IMR-90 (cell line): ENCODE data around the gene MTA3. TPM values are rescaled to one million over a fixed set of nuclear protein-coding genes. Genes with fewer than 3 reads are reported as not detected.
A peak's percentile ranks its signal among the peaks of the same experiment; 100 is the strongest.

Experiments used
- ATAC-seq: fragments of 200-7000 bp; cut with Tn5 transposase; 2 replicates; pipeline ENCODE4 v1.9.1; 2020; ENCODE audit warnings: low read depth, mild to moderate bottlenecking, moderate library complexity
- BruUV-seq: library from RNA; stranded (reverse); fragments of 400-500 nt; replicated peaks from 2 replicates; lab custom pipeline; 2021; lab: Mats Ljungman, UMichigan
- CTCF ChIA-PET: fragments of 300-600 bp; formaldehyde crosslinking; extraction: SDS; loops from one replicate; lab custom pipeline; 2021; ENCODE audit warnings: antibody characterized with exemption; lab: Yijun Ruan, JAX
- POLR2A ChIA-PET: fragments of 300-600 bp; sonication (Branson Sonifier 250); formaldehyde crosslinking; loops from one replicate; lab custom pipeline; 2022; ENCODE audit warnings: antibody characterized with exemption; ENCODE audit not compliant: unreplicated experiment; lab: Charles Lee
- DNase-seq: peaks from one replicate; pipeline ENCODE4 v3.0.0; 2013
- H2AFZ ChIP-seq: replicated peaks from 2 replicates; pipeline ENCODE3; 2013; ENCODE audit warnings: low read length, mild to moderate bottlenecking; ENCODE audit not compliant: poor library complexity
- H2AK5ac ChIP-seq: 2 replicates; pipeline ENCODE4 v1.6.1; 2013; ENCODE audit warnings: low read depth, low read length, inconsistent platforms
- H2AK9ac ChIP-seq: replicated peaks from 2 replicates; pipeline ENCODE3; 2013; ENCODE audit warnings: mild to moderate bottlenecking, low read depth, low read length, moderate library complexity; ENCODE audit not compliant: poor library complexity
- H2BK120ac ChIP-seq: 2 replicates; pipeline ENCODE4 v1.6.1; 2013; ENCODE audit warnings: low read depth, low read length, inconsistent platforms
- H2BK15ac ChIP-seq: 3 replicates; pipeline ENCODE4 v1.6.1; 2013; ENCODE audit warnings: low read depth, low read length, inconsistent platforms
- H2BK20ac ChIP-seq: 2 replicates; pipeline ENCODE4 v1.6.1; 2013; ENCODE audit warnings: low read depth, mild to moderate bottlenecking, inconsistent platforms, low read length, moderate library complexity
- H2BK5ac ChIP-seq: 2 replicates; pipeline ENCODE4 v1.6.1; 2013; ENCODE audit warnings: mild to moderate bottlenecking, low read depth, low read length, inconsistent platforms; ENCODE audit not compliant: poor library complexity, severe bottlenecking
- H3K14ac ChIP-seq: replicated peaks from 2 replicates; pipeline ENCODE4 v1.6.1; 2013; ENCODE audit warnings: low read depth, low read length, inconsistent platforms
- H3K18ac ChIP-seq: 2 replicates; pipeline ENCODE4 v1.6.1; 2013; ENCODE audit warnings: low read depth, low read length, control low read depth
- H3K23ac ChIP-seq: 2 replicates; pipeline ENCODE4 v1.6.1; 2013; ENCODE audit warnings: low read depth, low read length, inconsistent platforms
- H3K27ac ChIP-seq: 2 replicates; pipeline ENCODE4 v1.5.1; 2013; ENCODE audit warnings: mild to moderate bottlenecking, control low read depth, low read length; ENCODE audit not compliant: insufficient read depth
- H3K27me3 ChIP-seq: 2 replicates; pipeline ENCODE4 v1.6.1; 2013; ENCODE audit warnings: low read length; ENCODE audit not compliant: control insufficient read depth, insufficient read depth
- H3K36me3 ChIP-seq: 2 replicates; pipeline ENCODE4 v1.6.1; 2013; ENCODE audit warnings: low read length, mixed read lengths; ENCODE audit not compliant: control insufficient read depth, insufficient read depth
- H3K4ac ChIP-seq: 2 replicates; pipeline ENCODE4 v1.6.1; 2013; ENCODE audit warnings: low read depth, low read length, inconsistent platforms
- H3K4me1 ChIP-seq: 2 replicates; pipeline ENCODE4 v1.6.1; 2013; ENCODE audit warnings: low read length, mixed read lengths; ENCODE audit not compliant: control insufficient read depth, insufficient read depth
- H3K4me2 ChIP-seq: 2 replicates; pipeline ENCODE4 v1.6.1; 2013; ENCODE audit warnings: low read depth, mild to moderate bottlenecking, control low read depth, low read length, moderate library complexity
- H3K4me3 ChIP-seq: 2 replicates; pipeline ENCODE4 v1.5.1; 2013; ENCODE audit warnings: low read depth, mild to moderate bottlenecking, control low read depth, low read length, moderate library complexity; ENCODE audit not compliant: insufficient read depth
- H3K56ac ChIP-seq: 2 replicates; pipeline ENCODE4 v1.6.1; 2013; ENCODE audit warnings: low read length, inconsistent platforms; ENCODE audit not compliant: insufficient read depth; ENCODE audit errors: extremely low read depth
- H3K79me1 ChIP-seq, 2 experiments: 2 replicates each; pipeline ENCODE4 v1.6.1; 2013; ENCODE audit warnings: low read length in 2 of 2, inconsistent platforms in 1 of 2, low read depth in 1 of 2
- H3K9ac ChIP-seq: 2 replicates; pipeline ENCODE4 v1.6.1; 2013; ENCODE audit warnings: low read depth, low read length, control low read depth
- H3K9me1 ChIP-seq: 2 replicates; pipeline ENCODE4 v1.6.1; 2013; ENCODE audit warnings: low read length, inconsistent platforms; ENCODE audit not compliant: insufficient read depth
- H3K9me3 ChIP-seq: 2 replicates; pipeline ENCODE4 v1.6.1; 2013; ENCODE audit warnings: low read length; ENCODE audit not compliant: control insufficient read depth, insufficient read depth
- H4K20me1 ChIP-seq: 2 replicates; pipeline ENCODE4 v1.6.1; 2013; ENCODE audit warnings: low read length, inconsistent platforms; ENCODE audit not compliant: insufficient read depth
- H4K5ac ChIP-seq: 2 replicates; pipeline ENCODE4 v1.6.1; 2013; ENCODE audit warnings: mild to moderate bottlenecking, low read depth, low read length, control low read depth
- H4K8ac ChIP-seq, 2 experiments: 2 replicates each; pipeline ENCODE4 v1.6.1; 2013; ENCODE audit warnings: low read depth in 2 of 2, low read length in 2 of 2, control low read depth in 1 of 2, inconsistent platforms in 1 of 2
- H4K91ac ChIP-seq: 2 replicates; pipeline ENCODE4 v1.6.1; 2013; ENCODE audit warnings: low read depth, low read length, inconsistent platforms; ENCODE audit not compliant: insufficient read depth
- BHLHE40 ChIP-seq: fragments of 150-350 bp; IDR thresholded peaks from 2 replicates; pipeline ENCODE4 v1.6.1; 2016; ENCODE audit warnings: mild to moderate bottlenecking, low read depth, low read length
- CEBPB ChIP-seq: IDR thresholded peaks from 2 replicates; pipeline ENCODE4 v1.6.1; 2012; ENCODE audit warnings: low read depth, low read length, improper control_type of control experiment
- CHD1 ChIP-seq: IDR thresholded peaks from 2 replicates; pipeline ENCODE4 v1.6.1; 2012; ENCODE audit warnings: low read depth, low read length, improper control_type of control experiment
- FOS ChIP-seq: fragments of 150-350 bp; IDR thresholded peaks from 2 replicates; pipeline ENCODE4 v1.6.1; 2016; ENCODE audit warnings: low read depth, low read length
- MAFK ChIP-seq: IDR thresholded peaks from 2 replicates; pipeline ENCODE4 v1.6.1; 2012; ENCODE audit warnings: low read depth, low read length, improper control_type of control experiment
- MXI1 ChIP-seq: IDR thresholded peaks from 2 replicates; pipeline ENCODE4 v1.6.1; 2012; ENCODE audit warnings: low read depth, mild to moderate bottlenecking, low read length, moderate library complexity, borderline replicate concordance
- NFE2L2 ChIP-seq: fragments of 150-350 bp; IDR thresholded peaks from 2 replicates; pipeline ENCODE4 v1.6.1; 2016; ENCODE audit warnings: low read depth, mild to moderate bottlenecking, low read length
- POLR2A ChIP-seq: IDR thresholded peaks from 2 replicates; pipeline ENCODE4 v1.6.1; 2012; ENCODE audit warnings: mild to moderate bottlenecking, low read depth, low read length
- RAD21 ChIP-seq: IDR thresholded peaks from 2 replicates; pipeline ENCODE4 v1.6.1; 2012; ENCODE audit warnings: low read length, improper control_type of control experiment
- RCOR1 ChIP-seq: IDR thresholded peaks from 2 replicates; pipeline ENCODE4 v1.6.1; 2012; ENCODE audit warnings: mild to moderate bottlenecking, low read length, improper control_type of control experiment; ENCODE audit not compliant: insufficient replicate concordance
- RFX5 ChIP-seq: IDR thresholded peaks from 2 replicates; pipeline ENCODE4 v1.8.0; 2012; ENCODE audit warnings: low read depth, mild to moderate bottlenecking, low read length, moderate library complexity
- WGBS, 2 experiments: methylation state at CpG; one replicate each; pipeline versions ENCODE4 v1.1.5 to v1.1.7; 2013; ENCODE audit warnings: missing lambda C conversion rate in 2 of 2; ENCODE audit not compliant: insufficient read length in 1 of 2; ENCODE audit errors: extremely low coverage in 2 of 2; 5-methylcytosine and 5-hydroxymethylcytosine counted together
- dilution Hi-C: fragments of 300-500 bp; cut with HindIII; formaldehyde crosslinking; loops from one replicate; pipeline ENCODE4 v1.14.3; 2018; ENCODE audit warnings: low sequenced_read_pairs; ENCODE audit not compliant: unreplicated experiment
- in situ Hi-C: fragments of 300-500 bp; cut with MboI; formaldehyde crosslinking; loops from 3 replicates; pipeline ENCODE4 v1.14.3; 2019; ENCODE audit warnings: low sequenced_read_pairs, inconsistent platforms, mixed read lengths
- intact Hi-C: fragments of 100-400 bp; cut with micrococcal nuclease; formaldehyde crosslinking; loops from 2 replicates; pipeline ENCODE4 v1.10.0; 2022
- polyA plus RNA-seq, 3 experiments: library from polyadenylated mRNA; depleted of rRNA; stranded (reverse); fragments of >200 nt; gene quantifications; 2 replicates each; pipeline ENCODE4 v1.2.3, GENCODE V29; 2012; ENCODE audit warnings: low replicate concordance in 1 of 3
- total RNA-seq: library from RNA; depleted of rRNA; stranded (reverse); fragments of >200 nt; gene quantifications from 2 replicates; pipeline ENCODE4 v1.2.3, GENCODE V29; 2012
- TF ChIP-seq, protein P1 (sequence below): conservative IDR thresholded peaks from 2 replicates; pipeline ENCODE4 v1.5.1; 2012; ENCODE audit warnings: mild to moderate bottlenecking, low read depth, low read length, improper control_type of control experiment
- TF ChIP-seq, protein P2 (sequence below): fragments of 150-350 bp; IDR thresholded peaks from 2 replicates; pipeline ENCODE4 v1.6.1; 2017; ENCODE audit warnings: mild to moderate bottlenecking, antibody characterized with exemption, low read length, low read depth
- TF ChIP-seq, protein P3 (sequence below): fragments of 150-350 bp; IDR thresholded peaks from 2 replicates; pipeline ENCODE4 v1.6.1; 2016; ENCODE audit warnings: low read depth, mild to moderate bottlenecking, low read length, moderate library complexity, borderline replicate concordance

The MTA3 gene
- total and polyA plus RNA-seq, 2 of the 4 experiments (the other 2 are of a cell fraction), result 31.9 to 34.3 TPM

DNA sequence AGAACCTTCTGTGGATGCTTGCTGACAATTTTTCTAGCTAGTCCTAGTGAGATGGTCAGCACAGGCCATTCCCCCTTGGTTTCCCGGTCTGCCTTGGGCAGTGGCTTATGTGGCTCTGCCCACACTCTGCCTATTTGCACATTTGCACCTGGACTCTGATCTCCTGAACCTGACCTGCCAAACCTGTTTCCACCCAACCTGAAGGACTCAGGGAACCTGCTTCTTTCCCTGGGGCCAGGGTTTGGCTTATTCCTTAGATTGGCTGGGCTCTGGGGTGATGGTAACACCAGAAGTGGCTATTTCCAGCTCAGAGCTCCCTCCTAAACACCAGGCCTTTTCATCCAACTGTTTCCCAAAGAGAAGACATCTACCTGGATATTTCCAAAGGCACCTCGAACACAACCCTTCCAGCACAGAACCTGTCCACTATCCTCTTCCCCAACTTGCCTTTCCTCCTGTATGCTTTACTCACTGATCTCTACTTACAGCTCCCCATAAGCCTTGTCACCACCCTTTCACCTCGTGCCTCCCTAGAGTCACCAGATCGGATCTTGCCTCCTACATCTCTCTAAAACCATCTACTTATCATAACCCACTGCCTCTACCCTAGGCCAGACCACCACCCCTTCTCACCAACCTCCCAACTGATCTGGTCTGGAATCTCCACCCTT, 5.8 kb upstream of the MTA3 start:
- Histone ChIP-seq H4K8ac (no peak overlapping the region), H4K5ac (no peak overlapping the region), H3K79me1 (no peaks in the 10 kb centered on the region), H2BK15ac (no peak overlapping the region), H4K20me1 (no peaks in the 10 kb centered on the region), H2AK9ac (no peak overlapping the region), H2BK120ac (no peak overlapping the region), H3K56ac (no peak overlapping the region), H3K4me3 (no peak overlapping the region), H3K9me3 (no peaks in the 10 kb centered on the region), H3K4me2 (no peak overlapping the region), H2AFZ (peak overlapping the region; percentile 52), H3K4me1 (peaks cover 6% of the 10 kb centered on the region), H2BK5ac (no peak overlapping the region), H2AK5ac (no peak overlapping the region), H3K23ac (no peak overlapping the region), H3K36me3 (no peaks in the 10 kb centered on the region), H3K27me3 (peaks cover 11% of the 10 kb centered on the region), H3K9me1 (no peaks in the 10 kb centered on the region), H3K4ac (no peak overlapping the region), H3K9ac (no peak overlapping the region), H2BK20ac (no peak overlapping the region), H3K18ac (no peak overlapping the region), H3K27ac (no peak overlapping the region), H3K14ac (no peak overlapping the region), H4K91ac (no peak overlapping the region)
- ATAC-seq (no peak), DNase-seq (no peak)
- intact Hi-C loops (no loop called here), in situ Hi-C loops (no loop called here), dilution Hi-C loops (no loop called here)
- WGBS, 2 experiments, result 73% methylated on average over 3 of the region's 4 CpGs; no CpG with 5 or more reads in 1 of the 2 experiments
- ChIA-PET CTCF (no interaction called here), POLR2A (interaction anchor here (0.6 kb wide), 1 partner anchor 10 kb away, joined by 4 read pairs; no protein-coding TSS in a partner anchor)
- BruUV-seq, result no TSS peak
- TF ChIP-seq CEBPB, result no peak
- TF ChIP-seq, protein P1, sequence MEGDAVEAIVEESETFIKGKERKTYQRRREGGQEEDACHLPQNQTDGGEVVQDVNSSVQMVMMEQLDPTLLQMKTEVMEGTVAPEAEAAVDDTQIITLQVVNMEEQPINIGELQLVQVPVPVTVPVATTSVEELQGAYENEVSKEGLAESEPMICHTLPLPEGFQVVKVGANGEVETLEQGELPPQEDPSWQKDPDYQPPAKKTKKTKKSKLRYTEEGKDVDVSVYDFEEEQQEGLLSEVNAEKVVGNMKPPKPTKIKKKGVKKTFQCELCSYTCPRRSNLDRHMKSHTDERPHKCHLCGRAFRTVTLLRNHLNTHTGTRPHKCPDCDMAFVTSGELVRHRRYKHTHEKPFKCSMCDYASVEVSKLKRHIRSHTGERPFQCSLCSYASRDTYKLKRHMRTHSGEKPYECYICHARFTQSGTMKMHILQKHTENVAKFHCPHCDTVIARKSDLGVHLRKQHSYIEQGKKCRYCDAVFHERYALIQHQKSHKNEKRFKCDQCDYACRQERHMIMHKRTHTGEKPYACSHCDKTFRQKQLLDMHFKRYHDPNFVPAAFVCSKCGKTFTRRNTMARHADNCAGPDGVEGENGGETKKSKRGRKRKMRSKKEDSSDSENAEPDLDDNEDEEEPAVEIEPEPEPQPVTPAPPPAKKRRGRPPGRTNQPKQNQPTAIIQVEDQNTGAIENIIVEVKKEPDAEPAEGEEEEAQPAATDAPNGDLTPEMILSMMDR, result no peak
- TF ChIP-seq MXI1, result no peak
- TF ChIP-seq CHD1, result no peak
- no peak for TF ChIP-seq BHLHE40
- TF ChIP-seq NFE2L2, result no peak
- TF ChIP-seq RFX5, result no peak
- no peak for TF ChIP-seq FOS
- no peak for TF ChIP-seq MAFK
- TF ChIP-seq, protein P2, sequence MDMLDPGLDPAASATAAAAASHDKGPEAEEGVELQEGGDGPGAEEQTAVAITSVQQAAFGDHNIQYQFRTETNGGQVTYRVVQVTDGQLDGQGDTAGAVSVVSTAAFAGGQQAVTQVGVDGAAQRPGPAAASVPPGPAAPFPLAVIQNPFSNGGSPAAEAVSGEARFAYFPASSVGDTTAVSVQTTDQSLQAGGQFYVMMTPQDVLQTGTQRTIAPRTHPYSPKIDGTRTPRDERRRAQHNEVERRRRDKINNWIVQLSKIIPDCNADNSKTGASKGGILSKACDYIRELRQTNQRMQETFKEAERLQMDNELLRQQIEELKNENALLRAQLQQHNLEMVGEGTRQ, result no peak
- TF ChIP-seq RCOR1, result no peak
- TF ChIP-seq POLR2A, result no peak
- TF ChIP-seq, protein P3, sequence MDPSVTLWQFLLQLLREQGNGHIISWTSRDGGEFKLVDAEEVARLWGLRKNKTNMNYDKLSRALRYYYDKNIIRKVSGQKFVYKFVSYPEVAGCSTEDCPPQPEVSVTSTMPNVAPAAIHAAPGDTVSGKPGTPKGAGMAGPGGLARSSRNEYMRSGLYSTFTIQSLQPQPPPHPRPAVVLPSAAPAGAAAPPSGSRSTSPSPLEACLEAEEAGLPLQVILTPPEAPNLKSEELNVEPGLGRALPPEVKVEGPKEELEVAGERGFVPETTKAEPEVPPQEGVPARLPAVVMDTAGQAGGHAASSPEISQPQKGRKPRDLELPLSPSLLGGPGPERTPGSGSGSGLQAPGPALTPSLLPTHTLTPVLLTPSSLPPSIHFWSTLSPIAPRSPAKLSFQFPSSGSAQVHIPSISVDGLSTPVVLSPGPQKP, result no peak
- no peak for TF ChIP-seq RAD21
